ENCODE measurements around the gene RFX2.
A peak's percentile ranks its signal among the peaks of the same experiment; 100 is the strongest.

Gene RFX2

GRCh38 chr19:6059396-6059947, 50.8 kb downstream of the RFX2 start:
- DNase-seq: no peak

- no peak for DNase-seq
These were observed 51.6 kb downstream of the RFX2 start for GRCh38 chr19:6058518-6059201.

GRCh38 chr19:6057651-6058517, 52.4 kb downstream of the RFX2 start:
- DNase-seq: no peak

- DNase-seq: peak; percentile 37
These were observed 53.3 kb downstream of the RFX2 start for GRCh38 chr19:6056801-6057650.

GRCh38 chr19:6056282-6056741, 54.0 kb downstream of the RFX2 start:
- DNase-seq: no peak

GRCh38 chr19:6055013-6055795, 55.1 kb downstream of the RFX2 start:
- no peak for DNase-seq

- peak; percentile 33 for DNase-seq
These were observed 61.4 kb downstream of the RFX2 start for GRCh38 chr19:6048793-6049405.

GRCh38 chr19:6048348-6048747, 62.0 kb downstream of the RFX2 start:
- no peak for DNase-seq

GRCh38 chr19:6047741-6048251, 62.5 kb downstream of the RFX2 start:
- no peak for DNase-seq

- no peak for DNase-seq
These were observed 63.0 kb downstream of the RFX2 start for GRCh38 chr19:6047256-6047655.

GRCh38 chr19:6045108-6045507, 65.2 kb downstream of the RFX2 start:
- no peak for DNase-seq

- no peak for DNase-seq
These were observed 66.1 kb downstream of the RFX2 start for GRCh38 chr19:6044056-6044805.

GRCh38 chr19:6042776-6043726, 67.2 kb downstream of the RFX2 start:
- no peak for DNase-seq

- no peak for DNase-seq
These were observed 68.3 kb downstream of the RFX2 start for GRCh38 chr19:6041991-6042481.

GRCh38 chr19:6041071-6041470, 69.2 kb downstream of the RFX2 start:
- DNase-seq: no peak

GRCh38 chr19:6039566-6040225, 70.6 kb downstream of the RFX2 start:
- no peak for DNase-seq

GRCh38 chr19:6038634-6039405, 71.5 kb downstream of the RFX2 start:
- DNase-seq: no peak

- no peak for DNase-seq
These were observed 75.3 kb downstream of the RFX2 start for GRCh38 chr19:6035026-6035425.

All from NCI-H1436 treated with DMSO at 0.1 percent for 48 hours (cell line).